Omental fat pad (tissue), 4 donors: Measurements from ENCODE around the gene SASH3. TPM values are rescaled to one million over a fixed set of nuclear protein-coding genes. Genes with fewer than 3 reads are reported as not detected.

Experiments
- ATAC-seq: fragments of 150-250 bp; one replicate; pipeline ENCODE4 v1.9.1; 2016; ENCODE audit warnings: mild to moderate bottlenecking, moderate library complexity; ENCODE audit not compliant: low FRiP score
- DNase-seq: peaks from one replicate; pipeline ENCODE4 v3.0.0-alpha.2; 2019; ENCODE audit warnings: low spot score
- total RNA-seq, 4 donors: library from RNA; depleted of rRNA; stranded (reverse); fragments of >200 nt; gene quantifications; one replicate each; pipeline ENCODE4 v1.1.0, GENCODE V29; 2016
- TF ChIP-seq, protein P1 (sequence below), 3 donors: fragments of 450-650 bp; IDR thresholded peaks; one replicate each; pipeline ENCODE4 v1.5.1; 2016 to 2017; ENCODE audit warnings: antibody characterized with exemption in 3 of 3, mild to moderate bottlenecking in 3 of 3, moderate library complexity in 2 of 3

The SASH3 gene
- total RNA-seq, 4 donors from 2014 or later = 9.4 to 26.7 (median 20.6) TPM

GRCh38 chrX:129780441-129781105 is 824 bp downstream of the SASH3 start:
- ATAC-seq = no peak
- no peak for DNase-seq
- TF ChIP-seq, protein P1, sequence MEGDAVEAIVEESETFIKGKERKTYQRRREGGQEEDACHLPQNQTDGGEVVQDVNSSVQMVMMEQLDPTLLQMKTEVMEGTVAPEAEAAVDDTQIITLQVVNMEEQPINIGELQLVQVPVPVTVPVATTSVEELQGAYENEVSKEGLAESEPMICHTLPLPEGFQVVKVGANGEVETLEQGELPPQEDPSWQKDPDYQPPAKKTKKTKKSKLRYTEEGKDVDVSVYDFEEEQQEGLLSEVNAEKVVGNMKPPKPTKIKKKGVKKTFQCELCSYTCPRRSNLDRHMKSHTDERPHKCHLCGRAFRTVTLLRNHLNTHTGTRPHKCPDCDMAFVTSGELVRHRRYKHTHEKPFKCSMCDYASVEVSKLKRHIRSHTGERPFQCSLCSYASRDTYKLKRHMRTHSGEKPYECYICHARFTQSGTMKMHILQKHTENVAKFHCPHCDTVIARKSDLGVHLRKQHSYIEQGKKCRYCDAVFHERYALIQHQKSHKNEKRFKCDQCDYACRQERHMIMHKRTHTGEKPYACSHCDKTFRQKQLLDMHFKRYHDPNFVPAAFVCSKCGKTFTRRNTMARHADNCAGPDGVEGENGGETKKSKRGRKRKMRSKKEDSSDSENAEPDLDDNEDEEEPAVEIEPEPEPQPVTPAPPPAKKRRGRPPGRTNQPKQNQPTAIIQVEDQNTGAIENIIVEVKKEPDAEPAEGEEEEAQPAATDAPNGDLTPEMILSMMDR (IDR thresholded peaks at IDR 0.05) = no peak

GRCh38 chrX:129781134-129781672 is 1.5 kb downstream of the SASH3 start:
- ATAC-seq = peak; percentile 35
- DNase-seq = no peak
- TF ChIP-seq, protein P1 (IDR thresholded peaks at IDR 0.05) = no peak

DNA sequence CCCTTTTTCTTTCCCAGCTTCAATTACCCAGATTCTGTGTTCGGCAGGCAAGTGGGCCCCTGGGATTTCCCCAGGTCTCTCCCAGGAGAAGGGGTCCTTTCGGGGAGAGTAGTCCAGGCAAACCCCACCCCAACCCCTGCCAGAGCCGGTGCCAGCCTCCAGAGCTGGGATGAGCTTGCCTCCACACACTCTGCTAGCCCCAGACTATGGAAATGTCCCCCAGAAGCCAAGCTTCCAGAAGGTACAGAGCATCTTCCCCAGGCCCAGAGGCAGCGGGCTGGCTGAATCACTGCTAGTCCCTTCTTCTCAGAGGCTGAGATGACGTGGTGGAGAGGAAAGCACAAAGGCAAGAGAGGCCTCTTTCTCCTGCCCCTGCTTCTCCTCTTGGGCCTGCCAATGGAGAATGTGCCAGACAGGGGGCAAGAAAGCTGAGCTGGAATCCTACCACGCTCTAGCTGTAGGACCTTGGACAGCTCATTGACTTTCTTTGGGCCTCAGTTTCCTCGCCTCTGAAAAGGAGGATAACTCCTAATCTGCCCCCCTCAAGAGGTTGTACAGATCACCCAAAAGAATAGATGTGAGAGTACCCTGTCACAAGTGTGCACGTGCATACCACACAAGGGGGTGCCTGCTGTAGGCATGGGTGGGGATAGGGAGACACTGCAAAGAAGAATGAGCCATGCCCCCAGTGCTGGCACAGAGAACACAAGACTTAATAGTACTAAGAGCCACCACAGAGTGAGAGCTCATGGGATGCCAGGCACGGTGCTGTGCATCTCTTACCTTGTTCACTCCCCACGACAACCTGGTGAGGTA is 2.1 kb downstream of the SASH3 start:
- no peak for DNase-seq
- ATAC-seq = no peak

GRCh38 chrX:129782706-129783105 is 3.0 kb downstream of the SASH3 start:
- peak; percentile 25 for ATAC-seq
- TF ChIP-seq, protein P1 (IDR thresholded peaks at IDR 0.05) = no peak
- no peak for DNase-seq

More for the DNA sequence above, 2.1 kb downstream of the SASH3 start:
- TF ChIP-seq, protein P1 (IDR thresholded peaks at IDR 0.05) = no peak

DNA sequence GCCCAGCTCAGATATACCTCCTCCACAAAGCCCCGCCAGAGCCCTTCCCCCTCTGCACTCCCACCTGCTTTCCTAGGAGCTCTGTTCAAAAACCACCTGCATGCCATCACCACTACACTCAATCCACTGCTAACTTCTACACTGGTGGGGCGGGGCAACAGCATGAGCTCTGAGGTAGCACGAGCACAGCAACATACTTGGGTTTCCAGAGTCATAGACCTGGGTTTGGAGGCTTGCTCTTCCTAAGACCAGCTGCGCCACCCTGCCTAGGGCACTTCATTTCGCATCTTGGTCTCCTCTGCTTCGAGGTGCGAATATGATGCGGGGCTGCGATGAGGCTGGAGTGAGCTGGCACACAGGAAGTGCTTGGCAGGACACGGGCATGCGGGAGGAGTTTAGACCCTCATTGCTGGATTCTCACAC is 3.6 kb downstream of the SASH3 start:
- TF ChIP-seq, protein P1 (IDR thresholded peaks at IDR 0.05) = no peak
- DNase-seq = no peak

DNA sequence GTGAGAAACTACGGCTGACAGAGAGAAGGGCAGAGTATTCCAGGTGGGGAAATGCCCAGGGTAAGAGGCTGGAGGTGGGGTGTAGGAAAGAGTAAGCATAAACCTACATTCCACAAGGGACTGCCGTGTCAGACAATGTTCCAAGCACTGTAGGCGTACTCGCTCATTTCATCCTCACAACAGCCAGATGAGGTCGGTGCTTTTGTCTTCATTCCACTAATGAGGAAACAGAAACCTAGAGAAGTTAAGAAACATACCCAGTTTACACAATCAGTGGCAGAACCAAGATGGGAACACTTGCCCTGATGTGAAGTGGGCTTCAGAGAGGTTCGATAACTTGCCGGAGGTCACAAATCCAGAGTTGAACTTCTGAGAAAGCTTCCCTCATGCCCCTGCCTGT is 4.6 kb downstream of the SASH3 start:
- no peak for ATAC-seq
- TF ChIP-seq, protein P1 (IDR thresholded peaks at IDR 0.05) = no peak
- no peak for DNase-seq

More for the DNA sequence above, 3.6 kb downstream of the SASH3 start:
- ATAC-seq = no peak
